Ishikawa (cell line): Measurements from ENCODE around the gene UBE2R2.

Experiments
- CEBPB ChIP-seq: IDR thresholded peaks from 2 replicates; pipeline ENCODE4 v1.6.1; 2012
- CREB1 ChIP-seq: IDR thresholded peaks from 2 replicates; pipeline ENCODE4 v1.6.1; 2012; ENCODE audit warnings: low read depth
- EGR1 ChIP-seq: IDR thresholded peaks from 2 replicates; pipeline ENCODE4 v1.6.1; 2012
- EP300 ChIP-seq: IDR thresholded peaks from 2 replicates; pipeline ENCODE4 v1.6.1; 2012; ENCODE audit warnings: borderline replicate concordance
- FOXM1 ChIP-seq: IDR thresholded peaks from 2 replicates; pipeline ENCODE4 v1.6.1; 2012; ENCODE audit warnings: low read depth, borderline replicate concordance
- MAX ChIP-seq: IDR thresholded peaks from 2 replicates; pipeline ENCODE4 v1.6.1; 2012
- NFIC ChIP-seq: IDR thresholded peaks from 2 replicates; pipeline ENCODE4 v1.6.1; 2012
- RAD21 ChIP-seq: IDR thresholded peaks from 2 replicates; pipeline ENCODE4 v1.6.1; 2012; ENCODE audit warnings: low read depth
- REST ChIP-seq: IDR thresholded peaks from 2 replicates; pipeline ENCODE4 v1.6.1; 2012; ENCODE audit warnings: low read depth, mild to moderate bottlenecking
- TAF1 ChIP-seq: IDR thresholded peaks from 2 replicates; pipeline ENCODE4 v1.6.1; 2012; ENCODE audit warnings: low read depth, mild to moderate bottlenecking
- TCF12 ChIP-seq: IDR thresholded peaks from 2 replicates; pipeline ENCODE4 v1.6.1; 2012; ENCODE audit warnings: low read depth
- TEAD4 ChIP-seq: IDR thresholded peaks from 2 replicates; pipeline ENCODE4 v1.6.1; 2012
- USF1 ChIP-seq: IDR thresholded peaks from 2 replicates; pipeline ENCODE4 v1.6.1; 2012
- YY1 ChIP-seq: IDR thresholded peaks from 2 replicates; pipeline ENCODE4 v1.6.1; 2012; ENCODE audit warnings: low read depth
- ZBTB7A ChIP-seq: IDR thresholded peaks from 2 replicates; pipeline ENCODE4 v1.6.1; 2012; ENCODE audit warnings: low read depth

UBE2R2 gene

GRCh38 chr9:33946779-33947535 is 130.0 kb downstream of the UBE2R2 start:
- TF ChIP-seq TCF12 (peak; percentile 18; the same call in 1 of the 2 replicates), ZBTB7A (no peak), TEAD4 (peak; percentile 74), EP300 (no peak), NFIC (peak; percentile 66)

GRCh38 chr9:33950371-33950770 is 133.4 kb downstream of the UBE2R2 start:
- TF ChIP-seq REST (no peak), TAF1 (no peak), ZBTB7A (no peak), EGR1 (no peak), CREB1 (no peak), MAX (no peak), EP300 (no peak), TEAD4 (no peak), NFIC (no peak), CEBPB (no peak), RAD21 (no peak), FOXM1 (no peak), TCF12 (no peak)

- TF ChIP-seq EP300 (no peak), YY1 (no peak), NFIC (no peak), CEBPB (no peak), TEAD4 (no peak), TAF1 (no peak), CREB1 (no peak), RAD21 (no peak), USF1 (no peak), TCF12 (no peak)
These were observed 135.1 kb downstream of the UBE2R2 start for GRCh38 chr9:33952066-33952465.

- TF ChIP-seq RAD21 (no peak), REST (no peak), TCF12 (no peak), CREB1 (no peak), EP300 (no peak), ZBTB7A (no peak)
These were observed 139.6 kb downstream of the UBE2R2 start for GRCh38 chr9:33956544-33956943.

- TF ChIP-seq EGR1 (no peak), YY1 (no peak), TAF1 (no peak), ZBTB7A (no peak), EP300 (no peak), MAX (no peak), NFIC (no peak), TCF12 (no peak), RAD21 (no peak), TEAD4 (no peak), REST (no peak)
These were observed 142.8 kb downstream of the UBE2R2 start for GRCh38 chr9:33959725-33960124.
